ENCODE data around the gene GRB7.

- TF ChIP-seq CTCF (IDR thresholded peaks at IDR 0.05) (no peak), POLR2A (IDR thresholded peaks at IDR 0.05) (no peak)
Measured at GRCh38 chr17:39688945-39689344, 48.8 kb upstream of the GRB7 start.

Data from uterus (tissue), 2 donors.